ENCODE data around the gene IRX4.
"Not testable (repeated sequence)": the region's sequence is repeated elsewhere in the genome, so short reads cannot be mapped to it uniquely, and the experiment has no call there.

Gene IRX4

GRCh38 chr5:1877103-1878049, 5.3 kb downstream of the IRX4 start:
- no peak for DNase-seq (ENCODE audit: low spot score)

GRCh38 chr5:1876660-1877064, 6.1 kb downstream of the IRX4 start:
- DNase-seq (ENCODE audit: low spot score), result no peak

GRCh38 chr5:1875843-1876659, 6.7 kb downstream of the IRX4 start:
- no peak for DNase-seq (ENCODE audit: low spot score)

- DNase-seq (ENCODE audit: low spot score), result no peak
Measured at GRCh38 chr5:1875281-1875842, 7.4 kb downstream of the IRX4 start.

- DNase-seq (ENCODE audit: low spot score), result no peak
Measured at GRCh38 chr5:1874771-1875220, 7.9 kb downstream of the IRX4 start.

- DNase-seq (ENCODE audit: low spot score), result no peak
Measured at GRCh38 chr5:1874348-1874747, 8.4 kb downstream of the IRX4 start.

- DNase-seq (ENCODE audit: low spot score), result no peak
Measured at GRCh38 chr5:1873243-1873959, 9.3 kb downstream of the IRX4 start.

- DNase-seq (ENCODE audit: low spot score), result no peak
Measured at GRCh38 chr5:1871441-1871840, 11.3 kb downstream of the IRX4 start.

- DNase-seq (ENCODE audit: low spot score), result not testable (repeated sequence)
Measured at GRCh38 chr5:1870435-1871272, 12.1 kb downstream of the IRX4 start.

GRCh38 chr5:1868886-1869475, 13.7 kb downstream of the IRX4 start:
- DNase-seq (ENCODE audit: low spot score), result no peak

GRCh38 chr5:1867815-1868143, 14.9 kb downstream of the IRX4 start:
- DNase-seq (ENCODE audit: low spot score), result no peak

- DNase-seq (ENCODE audit: low spot score), result no peak
Measured at GRCh38 chr5:1867114-1867814, 15.5 kb downstream of the IRX4 start.

GRCh38 chr5:1865948-1866347, 16.8 kb downstream of the IRX4 start:
- DNase-seq (ENCODE audit: low spot score), result no peak

GRCh38 chr5:1865486-1865885, 17.2 kb downstream of the IRX4 start:
- no peak for DNase-seq (ENCODE audit: low spot score)

GRCh38 chr5:1864896-1865440, 17.8 kb downstream of the IRX4 start:
- DNase-seq (ENCODE audit: low spot score), result no peak

- no peak for DNase-seq (ENCODE audit: low spot score)
Measured at GRCh38 chr5:1860949-1861348, 21.8 kb downstream of the IRX4 start.

GRCh38 chr5:1860021-1860610, 22.6 kb downstream of the IRX4 start:
- DNase-seq (ENCODE audit: low spot score), result no peak

GRCh38 chr5:1859099-1859498, 23.6 kb downstream of the IRX4 start:
- DNase-seq (ENCODE audit: low spot score), result no peak

- no peak for DNase-seq (ENCODE audit: low spot score)
Measured at GRCh38 chr5:1858436-1858835, 24.3 kb downstream of the IRX4 start.

- DNase-seq (ENCODE audit: low spot score), result no peak
Measured at GRCh38 chr5:1857256-1857600, 25.5 kb downstream of the IRX4 start.
